Spleen (tissue), 7 donors: ENCODE measurements around the gene SRPX.

Source experiments
- POLR2A ChIP-seq, 3 donors: fragments of 450-650 bp; IDR thresholded peaks; one replicate each; pipeline ENCODE4 v1.5.1; 2017; ENCODE audit warnings: antibody characterized with exemption in 3 of 3, mild to moderate bottlenecking in 1 of 3
- TF ChIP-seq, protein P1 (sequence below), 11 experiments: fragments of 200-600 bp in 7 of 11; fragments of 450-650 bp in 4 of 11; sonication (generic) in 4 of 11; IDR thresholded peaks in 8 of 11; conservative IDR thresholded peaks in 3 of 11; 1 replicate in 7 of 11; 2 replicates in 4 of 11; pipeline versions ENCODE4 v1.4.0 to v1.8.0; 2016 to 2021; ENCODE audit warnings: antibody characterized with exemption in 11 of 11, inconsistent platforms in 4 of 11, mild to moderate bottlenecking in 1 of 11
- donor health status: DM: no; HTN: no; CAD: no; lungs with moderate emphysema.
- donor health status: DM: no; HTN: no; CAD: no.
- donor health status: DM: no; HTN: no; CAD: no.

DNA sequence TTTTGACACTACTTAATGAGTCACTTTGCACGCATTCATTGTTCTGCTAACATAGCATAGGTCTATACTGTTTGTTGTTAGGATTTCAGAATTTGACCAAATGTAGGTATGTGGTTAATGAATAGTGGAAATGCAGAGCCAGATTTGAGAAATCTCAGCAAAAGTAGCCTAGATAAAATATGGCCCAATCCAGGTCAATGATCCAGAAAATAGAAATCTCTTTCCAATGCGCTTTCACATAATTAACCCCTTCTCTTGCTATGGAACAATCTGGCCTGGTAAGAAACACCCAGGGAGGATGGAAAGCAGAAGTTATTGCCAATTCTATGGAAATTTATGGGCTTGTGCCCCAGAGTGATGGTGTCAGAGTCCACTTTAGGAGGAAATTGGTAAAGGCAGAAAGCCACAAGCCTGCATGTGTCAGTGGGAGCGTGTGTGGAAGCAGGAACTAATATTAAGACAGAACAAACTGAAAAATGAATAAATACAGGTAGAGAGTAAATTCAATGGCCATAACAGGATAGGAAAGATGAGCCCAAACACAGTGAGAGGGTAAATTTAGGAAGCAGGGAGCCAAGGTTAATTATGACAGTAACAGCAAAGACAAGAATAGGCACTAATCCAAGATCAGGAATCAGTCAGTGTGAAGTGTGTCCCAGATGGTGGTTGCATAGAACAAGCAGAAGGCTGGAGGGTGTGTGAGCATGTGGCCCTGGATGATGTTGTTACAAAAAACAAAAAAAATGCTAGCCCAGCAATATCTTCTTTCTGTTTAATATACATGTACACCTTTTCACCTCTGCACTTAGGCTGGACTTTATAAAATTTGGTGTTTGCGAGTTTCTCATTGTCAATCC, 111.4 kb downstream of the SRPX start:
- TF ChIP-seq POLR2A (IDR thresholded peaks at IDR 0.05) = no peak
- TF ChIP-seq, protein P1, sequence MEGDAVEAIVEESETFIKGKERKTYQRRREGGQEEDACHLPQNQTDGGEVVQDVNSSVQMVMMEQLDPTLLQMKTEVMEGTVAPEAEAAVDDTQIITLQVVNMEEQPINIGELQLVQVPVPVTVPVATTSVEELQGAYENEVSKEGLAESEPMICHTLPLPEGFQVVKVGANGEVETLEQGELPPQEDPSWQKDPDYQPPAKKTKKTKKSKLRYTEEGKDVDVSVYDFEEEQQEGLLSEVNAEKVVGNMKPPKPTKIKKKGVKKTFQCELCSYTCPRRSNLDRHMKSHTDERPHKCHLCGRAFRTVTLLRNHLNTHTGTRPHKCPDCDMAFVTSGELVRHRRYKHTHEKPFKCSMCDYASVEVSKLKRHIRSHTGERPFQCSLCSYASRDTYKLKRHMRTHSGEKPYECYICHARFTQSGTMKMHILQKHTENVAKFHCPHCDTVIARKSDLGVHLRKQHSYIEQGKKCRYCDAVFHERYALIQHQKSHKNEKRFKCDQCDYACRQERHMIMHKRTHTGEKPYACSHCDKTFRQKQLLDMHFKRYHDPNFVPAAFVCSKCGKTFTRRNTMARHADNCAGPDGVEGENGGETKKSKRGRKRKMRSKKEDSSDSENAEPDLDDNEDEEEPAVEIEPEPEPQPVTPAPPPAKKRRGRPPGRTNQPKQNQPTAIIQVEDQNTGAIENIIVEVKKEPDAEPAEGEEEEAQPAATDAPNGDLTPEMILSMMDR (IDR thresholded peaks at IDR 0.05 in 8 of 11, conservative IDR thresholded peaks at IDR 0.05 in 3 of 11) = no peak
